ENCODE data around the gene TBC1D22A. TPM values are rescaled to one million over a fixed set of nuclear protein-coding genes. Genes with fewer than 3 reads are reported as not detected.

TBC1D22A gene
- polyA plus RNA-seq, 4 donors, result 17.7 to 26.4 (median 21.0) TPM

GRCh38 chr22:47148956-47149728, 386.7 kb downstream of the TBC1D22A start:
- FAIRE-seq (no peak), DNase-seq (no peak)
- Histone ChIP-seq H3K4me1 (ENCODE audit: control insufficient read depth in 3 of 3, insufficient read depth in 2 of 3, low read depth in 1 of 3, low read length in 2 of 3) (peaks cover 0 to 2% (median 0%) of the 10 kb centered on the region in 3 donors), H3K36me3 (ENCODE audit: control insufficient read depth in 3 of 3, insufficient read depth in 2 of 3, low read depth in 1 of 3, low read length in 3 of 3) (peaks cover 0 to 4% (median 0%) of the 10 kb centered on the region in 3 donors), H3K4me3 (ENCODE audit: low read depth in 1 of 3, low read length in 3 of 3) (no peak overlapping the region), H3K27me3 (ENCODE audit: control insufficient read depth in 3 of 3, insufficient read depth in 3 of 3, low read length in 3 of 3) (no peaks in the 10 kb centered on the region), H3K27ac (ENCODE audit: low read depth in 1 of 3, low read length in 2 of 3) (no peak overlapping the region), H3K9me3 (ENCODE audit: control insufficient read depth in 2 of 2, insufficient read depth in 1 of 2, low read depth in 1 of 2, low read length in 1 of 2) (peaks cover 0 to 3% of the 10 kb centered on the region in 2 donors)
- WGBS, 3 donors, result 78 to 91% (median 89%) methylated on average over 31 of the region's 31 CpGs

GRCh38 chr22:47149976-47150375, 387.5 kb downstream of the TBC1D22A start:
- H3K27ac ChIP-seq (ENCODE audit: low read depth in 1 of 3, low read length in 2 of 3), result no peak overlapping the region
- no peak overlapping the region for H3K4me3 ChIP-seq (ENCODE audit: low read depth in 1 of 3, low read length in 3 of 3)
- DNase-seq (no peak), FAIRE-seq (no peak)
- H3K36me3 ChIP-seq (ENCODE audit: control insufficient read depth in 3 of 3, insufficient read depth in 2 of 3, low read depth in 1 of 3, low read length in 3 of 3), result peaks cover 0 to 4% (median 0%) of the 10 kb centered on the region in 3 donors
- 84 to 94% (median 89%) methylated on average over 12 to 13 of the region's 13 CpGs for WGBS, 3 donors
- H3K27me3 ChIP-seq (ENCODE audit: control insufficient read depth in 3 of 3, insufficient read depth in 3 of 3, low read length in 3 of 3), result no peaks in the 10 kb centered on the region
- no peaks in the 10 kb centered on the region for H3K4me1 ChIP-seq (ENCODE audit: control insufficient read depth in 3 of 3, insufficient read depth in 2 of 3, low read depth in 1 of 3, low read length in 2 of 3)
- peaks cover 0 to 3% of the 10 kb centered on the region in 2 donors for H3K9me3 ChIP-seq (ENCODE audit: control insufficient read depth in 2 of 2, insufficient read depth in 1 of 2, low read depth in 1 of 2, low read length in 1 of 2)

GRCh38 chr22:47150426-47150825, 388.0 kb downstream of the TBC1D22A start:
- Histone ChIP-seq H3K27ac (ENCODE audit: low read depth in 1 of 3, low read length in 2 of 3) (no peak overlapping the region), H3K9me3 (ENCODE audit: control insufficient read depth in 2 of 2, insufficient read depth in 1 of 2, low read depth in 1 of 2, low read length in 1 of 2) (peaks cover 0 to 3% of the 10 kb centered on the region in 2 donors), H3K36me3 (ENCODE audit: control insufficient read depth in 3 of 3, insufficient read depth in 2 of 3, low read depth in 1 of 3, low read length in 3 of 3) (peaks cover 0 to 4% (median 0%) of the 10 kb centered on the region in 3 donors), H3K27me3 (ENCODE audit: control insufficient read depth in 3 of 3, insufficient read depth in 3 of 3, low read length in 3 of 3) (no peaks in the 10 kb centered on the region), H3K4me1 (ENCODE audit: control insufficient read depth in 3 of 3, insufficient read depth in 2 of 3, low read depth in 1 of 3, low read length in 2 of 3) (no peaks in the 10 kb centered on the region), H3K4me3 (ENCODE audit: low read depth in 1 of 3, low read length in 3 of 3) (no peak overlapping the region)
- WGBS, 3 donors, result 92 to 96% (median 95%) methylated on average over 19 to 21 of the region's 21 CpGs
- FAIRE-seq, result no peak
- DNase-seq, result no peak

- FAIRE-seq (no peak), DNase-seq (no peak)
- no peak overlapping the region for H3K27ac ChIP-seq (ENCODE audit: low read depth in 1 of 3, low read length in 2 of 3)
- 95 to 97% (median 97%) methylated on average over 19 of the region's 19 CpGs for WGBS, 3 donors
- no peaks in the 10 kb centered on the region for H3K27me3 ChIP-seq (ENCODE audit: control insufficient read depth in 3 of 3, insufficient read depth in 3 of 3, low read length in 3 of 3)
- H3K4me1 ChIP-seq (ENCODE audit: control insufficient read depth in 3 of 3, insufficient read depth in 2 of 3, low read depth in 1 of 3, low read length in 2 of 3), result no peaks in the 10 kb centered on the region
- H3K36me3 ChIP-seq (ENCODE audit: control insufficient read depth in 3 of 3, insufficient read depth in 2 of 3, low read depth in 1 of 3, low read length in 3 of 3), result peaks cover 0 to 5% (median 0%) of the 10 kb centered on the region in 3 donors
- peaks cover 0 to 3% of the 10 kb centered on the region in 2 donors for H3K9me3 ChIP-seq (ENCODE audit: control insufficient read depth in 2 of 2, insufficient read depth in 1 of 2, low read depth in 1 of 2, low read length in 1 of 2)
- H3K4me3 ChIP-seq (ENCODE audit: low read depth in 1 of 3, low read length in 3 of 3), result no peak overlapping the region
Measured at GRCh38 chr22:47151064-47151463, 388.6 kb downstream of the TBC1D22A start.

GRCh38 chr22:47151490-47151889, 389.0 kb downstream of the TBC1D22A start:
- Histone ChIP-seq H3K27me3 (ENCODE audit: control insufficient read depth in 3 of 3, insufficient read depth in 3 of 3, low read length in 3 of 3) (no peaks in the 10 kb centered on the region), H3K27ac (ENCODE audit: low read depth in 1 of 3, low read length in 2 of 3) (no peak overlapping the region), H3K36me3 (ENCODE audit: control insufficient read depth in 3 of 3, insufficient read depth in 2 of 3, low read depth in 1 of 3, low read length in 3 of 3) (peaks cover 0 to 5% (median 0%) of the 10 kb centered on the region in 3 donors), H3K9me3 (ENCODE audit: control insufficient read depth in 2 of 2, insufficient read depth in 1 of 2, low read depth in 1 of 2, low read length in 1 of 2) (peaks cover 0 to 3% of the 10 kb centered on the region in 2 donors), H3K4me1 (ENCODE audit: control insufficient read depth in 3 of 3, insufficient read depth in 2 of 3, low read depth in 1 of 3, low read length in 2 of 3) (no peaks in the 10 kb centered on the region), H3K4me3 (ENCODE audit: low read depth in 1 of 3, low read length in 3 of 3) (no peak overlapping the region)
- WGBS, 3 donors, result 84 to 98% (median 91%) methylated on average over 10 of the region's 10 CpGs
- FAIRE-seq (no peak), DNase-seq (no peak)

GRCh38 chr22:47152236-47152635, 389.8 kb downstream of the TBC1D22A start:
- Histone ChIP-seq H3K4me3 (ENCODE audit: low read depth in 1 of 3, low read length in 3 of 3) (no peak overlapping the region), H3K36me3 (ENCODE audit: control insufficient read depth in 3 of 3, insufficient read depth in 2 of 3, low read depth in 1 of 3, low read length in 3 of 3) (peaks cover 0 to 5% (median 0%) of the 10 kb centered on the region in 3 donors), H3K27ac (ENCODE audit: low read depth in 1 of 3, low read length in 2 of 3) (no peak overlapping the region), H3K27me3 (ENCODE audit: control insufficient read depth in 3 of 3, insufficient read depth in 3 of 3, low read length in 3 of 3) (no peaks in the 10 kb centered on the region), H3K4me1 (ENCODE audit: control insufficient read depth in 3 of 3, insufficient read depth in 2 of 3, low read depth in 1 of 3, low read length in 2 of 3) (no peaks in the 10 kb centered on the region), H3K9me3 (ENCODE audit: control insufficient read depth in 2 of 2, insufficient read depth in 1 of 2, low read depth in 1 of 2, low read length in 1 of 2) (peaks cover 0 to 3% of the 10 kb centered on the region in 2 donors)
- FAIRE-seq (no peak), DNase-seq (no peak)
- WGBS, 3 donors, result 94 to 95% (median 95%) methylated on average over 17 of the region's 17 CpGs

GRCh38 chr22:47152938-47153337, 390.5 kb downstream of the TBC1D22A start:
- Histone ChIP-seq H3K4me1 (ENCODE audit: control insufficient read depth in 3 of 3, insufficient read depth in 2 of 3, low read depth in 1 of 3, low read length in 2 of 3) (no peaks in the 10 kb centered on the region), H3K4me3 (ENCODE audit: low read depth in 1 of 3, low read length in 3 of 3) (no peak overlapping the region), H3K9me3 (ENCODE audit: control insufficient read depth in 2 of 2, insufficient read depth in 1 of 2, low read depth in 1 of 2, low read length in 1 of 2) (peaks cover 0 to 3% of the 10 kb centered on the region in 2 donors), H3K27me3 (ENCODE audit: control insufficient read depth in 3 of 3, insufficient read depth in 3 of 3, low read length in 3 of 3) (no peaks in the 10 kb centered on the region), H3K27ac (ENCODE audit: low read depth in 1 of 3, low read length in 2 of 3) (no peak overlapping the region), H3K36me3 (ENCODE audit: control insufficient read depth in 3 of 3, insufficient read depth in 2 of 3, low read depth in 1 of 3, low read length in 3 of 3) (peaks cover 0 to 2% (median 0%) of the 10 kb centered on the region in 3 donors)
- DNase-seq, result no peak
- FAIRE-seq, result no peak
- 65 to 72% (median 65%) methylated on average over 6 of the region's 6 CpGs for WGBS, 3 donors

- no peak overlapping the region for H3K4me3 ChIP-seq (ENCODE audit: low read depth in 1 of 3, low read length in 3 of 3)
- DNase-seq (no peak), FAIRE-seq (no peak)
- no peak overlapping the region for H3K27ac ChIP-seq (ENCODE audit: low read depth in 1 of 3, low read length in 2 of 3)
- WGBS, 3 donors, result 81 to 92% (median 90%) methylated on average over 22 to 23 of the region's 23 CpGs
- no peaks in the 10 kb centered on the region for H3K27me3 ChIP-seq (ENCODE audit: control insufficient read depth in 3 of 3, insufficient read depth in 3 of 3, low read length in 3 of 3)
- H3K4me1 ChIP-seq (ENCODE audit: control insufficient read depth in 3 of 3, insufficient read depth in 2 of 3, low read depth in 1 of 3, low read length in 2 of 3), result no peaks in the 10 kb centered on the region
- H3K36me3 ChIP-seq (ENCODE audit: control insufficient read depth in 3 of 3, insufficient read depth in 2 of 3, low read depth in 1 of 3, low read length in 3 of 3), result peaks cover 0 to 2% (median 0%) of the 10 kb centered on the region in 3 donors
- H3K9me3 ChIP-seq (ENCODE audit: control insufficient read depth in 2 of 2, insufficient read depth in 1 of 2, low read depth in 1 of 2, low read length in 1 of 2), result peaks cover 0 to 3% of the 10 kb centered on the region in 2 donors
Measured at GRCh38 chr22:47153854-47154525, 391.5 kb downstream of the TBC1D22A start.
